HG03196 (cell line): ENCODE data around the gene FFAR3.
"Not testable (repeated sequence)": the region's sequence is repeated elsewhere in the genome, so short reads cannot be mapped to it uniquely, and the experiment has no call there.

Experiments
- ATAC-seq: cut with Tn5 transposase; IDR thresholded peaks from one replicate; pipeline ENCODE4 v1.9.1; 2021; ENCODE audit not compliant: unreplicated experiment

The FFAR3 gene

DNA sequence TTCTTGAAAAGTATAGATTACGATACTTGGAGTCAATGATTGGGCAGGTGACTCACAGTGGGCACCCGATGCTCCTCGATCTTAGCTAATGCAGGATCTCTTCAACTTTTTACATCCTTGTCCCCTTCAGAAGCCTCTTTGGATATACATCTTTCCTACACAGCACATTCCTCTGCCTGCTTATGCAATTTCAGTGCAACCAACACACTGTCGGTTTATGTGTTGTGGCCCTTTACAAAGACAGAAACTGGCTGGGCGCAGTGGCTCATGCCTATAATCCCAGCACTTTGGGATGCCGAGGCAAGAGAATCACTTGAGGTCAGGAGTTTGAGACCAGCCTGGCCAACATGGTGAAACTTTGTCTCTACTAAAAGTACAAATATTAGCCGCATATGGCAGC lies 15.2 kb downstream of the FFAR3 start:
- no peak for ATAC-seq

DNA sequence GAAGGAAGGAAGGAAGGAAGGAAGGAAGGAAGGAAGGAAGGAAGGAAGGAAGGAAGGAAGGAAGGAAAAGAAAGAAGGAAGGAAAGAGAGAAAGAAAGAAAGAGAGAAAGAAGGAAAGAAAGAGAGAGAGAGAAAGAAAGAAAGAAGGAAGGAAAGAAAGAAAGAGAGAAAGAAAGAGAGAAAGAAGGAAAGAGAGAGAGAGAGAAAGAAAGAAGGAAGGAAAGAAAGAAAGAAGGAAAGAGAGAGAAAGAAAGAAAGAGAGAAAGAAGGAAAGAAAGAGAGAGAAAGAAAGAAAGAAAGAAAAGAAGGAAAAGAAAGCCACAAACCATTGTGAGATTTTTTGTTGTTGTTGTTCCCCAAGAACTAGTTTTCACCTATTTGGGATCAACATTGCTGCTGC lies 15.8 kb downstream of the FFAR3 start:
- ATAC-seq: not testable (repeated sequence)

DNA sequence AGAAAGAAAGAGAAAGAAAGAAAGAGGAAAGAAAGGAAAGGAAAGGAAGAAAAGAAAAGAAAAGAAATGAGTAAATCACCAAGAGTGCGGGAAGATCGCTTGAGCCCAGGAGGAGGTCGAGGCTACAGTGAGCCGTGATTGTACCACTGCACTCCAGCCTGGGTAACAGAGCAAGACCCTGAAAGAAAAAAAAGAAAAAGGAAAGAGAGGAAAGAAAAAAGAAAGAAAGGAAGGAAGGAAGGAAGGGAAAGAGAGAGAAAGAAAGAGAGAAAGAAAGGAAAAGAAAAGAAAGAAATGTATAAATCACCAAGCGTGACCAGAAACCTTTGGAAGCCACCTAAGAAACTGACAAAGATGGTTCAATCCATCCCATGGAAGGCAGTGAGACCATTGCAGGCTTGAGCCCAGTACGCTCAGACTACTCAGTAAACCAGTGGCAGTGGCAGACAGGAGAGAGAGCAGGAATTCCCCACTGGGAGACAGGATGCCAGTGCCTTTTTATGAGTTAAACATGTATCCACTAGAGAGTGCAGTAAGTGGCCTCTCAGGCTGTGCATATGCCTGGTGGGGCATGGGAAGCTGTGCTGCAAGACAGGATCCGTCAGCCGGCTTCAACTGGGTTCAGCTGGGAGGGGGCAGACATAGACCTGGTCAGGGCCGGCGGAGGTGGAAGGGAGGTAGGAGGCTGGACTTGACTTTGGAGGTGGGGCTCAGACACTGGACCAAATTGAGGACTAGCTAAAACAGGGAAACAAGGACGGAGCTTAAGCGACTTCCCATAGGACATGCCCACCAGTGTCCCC lies 17.4 kb downstream of the FFAR3 start:
- no peak for ATAC-seq

DNA sequence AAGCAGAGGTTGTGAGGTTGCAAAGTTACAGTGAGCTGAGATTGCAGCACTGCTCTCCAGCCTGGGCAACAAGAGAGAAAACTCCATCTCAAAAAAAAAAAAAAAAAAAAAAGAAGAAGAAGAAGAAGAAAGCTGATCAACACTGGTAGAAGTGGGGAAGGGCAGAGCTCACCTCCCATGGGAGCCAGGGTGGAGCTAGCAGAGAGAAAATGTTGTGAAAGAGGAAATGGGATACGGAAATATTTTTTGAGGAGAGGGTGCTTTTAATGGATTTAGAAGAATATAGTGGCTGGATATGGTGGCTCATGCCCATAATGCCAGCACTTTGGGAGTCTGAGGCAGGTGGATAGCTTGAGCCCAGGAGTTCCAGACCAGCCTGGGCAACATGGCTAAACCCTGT lies 19.4 kb downstream of the FFAR3 start:
- no peak for ATAC-seq

DNA sequence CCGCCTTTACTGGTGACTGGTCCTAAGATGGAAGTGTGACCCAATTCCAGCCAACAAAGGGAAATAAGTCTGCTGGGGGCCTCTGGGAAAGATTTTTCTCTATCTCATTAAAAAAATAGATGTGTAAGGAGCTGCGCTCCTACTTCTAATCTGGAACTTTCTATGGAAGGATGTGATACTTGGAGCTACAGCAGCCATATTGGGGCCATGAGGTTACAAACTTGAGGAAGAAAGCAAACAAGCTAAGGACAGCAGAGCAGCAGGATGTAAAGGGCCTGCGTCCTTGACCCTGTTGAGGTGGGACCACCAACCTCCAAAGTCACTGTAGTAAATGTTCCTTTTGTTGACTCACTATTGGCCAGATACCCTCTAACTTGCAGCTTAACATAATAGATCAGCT lies 20.1 kb downstream of the FFAR3 start:
- ATAC-seq: no peak

DNA sequence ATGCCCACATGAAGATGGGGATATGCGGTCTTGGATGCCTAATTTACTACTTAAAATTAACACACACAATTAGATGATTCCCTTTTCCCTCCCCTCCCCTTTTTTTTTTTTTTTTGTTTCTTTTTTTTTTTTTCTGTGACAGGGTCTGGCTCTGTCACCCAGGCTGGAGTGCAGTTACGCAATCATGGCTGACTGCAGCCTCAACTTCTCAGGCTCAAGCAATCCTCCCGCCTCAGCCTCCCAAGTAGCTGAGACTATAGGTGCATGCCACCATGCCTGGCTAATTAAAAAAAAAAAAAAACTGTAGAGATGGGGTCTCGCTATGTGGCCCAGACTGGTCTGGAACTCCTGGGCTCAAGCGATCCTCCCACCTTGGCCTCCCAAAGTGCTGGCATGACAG lies 21.3 kb downstream of the FFAR3 start:
- not testable (repeated sequence) for ATAC-seq

DNA sequence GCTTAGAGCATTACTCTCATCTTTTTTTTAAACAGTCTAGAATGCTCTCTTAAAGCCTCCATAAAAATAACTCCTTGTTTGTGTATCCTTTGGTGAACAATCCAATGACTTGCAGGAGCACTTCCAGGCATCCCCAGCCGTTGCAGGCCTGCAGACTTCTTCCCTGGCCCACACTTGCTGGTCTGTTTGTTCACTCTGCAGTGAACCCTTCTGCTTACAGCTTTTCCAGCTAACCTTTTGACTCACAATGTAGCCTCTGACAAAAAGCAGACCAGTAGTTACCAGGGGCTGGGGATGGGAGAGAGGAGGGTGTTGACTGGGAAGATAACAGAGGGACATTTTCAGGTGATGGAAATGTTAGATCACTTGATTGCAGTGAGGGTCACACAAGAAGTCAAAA lies 21.7 kb downstream of the FFAR3 start:
- ATAC-seq: no peak

DNA sequence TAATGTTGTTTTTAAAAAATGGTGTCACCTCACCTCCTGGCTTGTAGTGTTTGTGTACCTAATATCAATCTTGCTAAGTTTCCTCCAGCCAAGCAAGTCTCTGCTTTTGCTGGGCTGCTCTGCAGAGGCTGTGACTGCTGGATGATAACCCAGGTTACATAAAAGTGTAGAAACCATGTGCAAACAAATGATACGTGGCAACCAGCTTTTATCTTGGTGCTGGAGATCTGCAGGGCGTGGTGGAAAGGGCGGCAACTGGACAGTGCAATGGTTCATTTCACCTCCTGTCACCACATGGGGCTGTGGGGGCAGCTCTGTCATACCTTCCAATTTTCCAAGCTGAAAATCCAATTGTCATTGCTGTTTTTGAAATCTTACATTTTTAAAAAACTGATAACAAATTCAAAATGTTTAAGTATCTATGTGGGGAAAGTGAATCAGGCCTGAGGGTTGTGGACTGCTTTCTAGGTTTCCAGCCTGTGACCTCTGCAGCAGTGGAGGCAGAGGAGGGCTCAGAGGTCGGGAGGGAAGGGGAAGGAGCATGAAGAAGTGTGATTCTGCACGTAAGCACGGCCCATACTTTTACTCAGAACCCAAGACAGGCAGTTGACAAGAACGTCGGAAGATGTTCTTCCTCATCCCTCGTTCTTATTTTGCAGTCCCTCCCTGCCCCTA lies 22.3 kb downstream of the FFAR3 start:
- ATAC-seq: no peak

DNA sequence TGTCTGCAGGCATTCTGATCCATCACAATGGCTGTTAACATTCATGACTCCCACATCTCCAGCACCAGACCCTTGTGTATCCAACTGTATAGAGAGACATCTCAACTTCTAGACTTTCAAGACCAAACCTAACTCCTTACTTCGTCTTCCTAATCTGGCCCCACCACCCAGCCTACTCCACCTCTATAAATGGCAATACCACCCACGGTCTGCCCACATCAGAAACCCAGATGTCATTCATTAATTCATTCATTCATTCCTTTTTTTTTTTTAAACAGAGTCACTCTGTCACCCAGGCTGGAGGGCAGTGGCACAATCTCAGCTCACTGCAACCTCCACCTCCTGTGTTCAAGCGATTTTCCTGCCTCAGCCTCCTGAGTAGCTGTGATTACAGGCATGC lies 23.1 kb downstream of the FFAR3 start:
- ATAC-seq: no peak

DNA sequence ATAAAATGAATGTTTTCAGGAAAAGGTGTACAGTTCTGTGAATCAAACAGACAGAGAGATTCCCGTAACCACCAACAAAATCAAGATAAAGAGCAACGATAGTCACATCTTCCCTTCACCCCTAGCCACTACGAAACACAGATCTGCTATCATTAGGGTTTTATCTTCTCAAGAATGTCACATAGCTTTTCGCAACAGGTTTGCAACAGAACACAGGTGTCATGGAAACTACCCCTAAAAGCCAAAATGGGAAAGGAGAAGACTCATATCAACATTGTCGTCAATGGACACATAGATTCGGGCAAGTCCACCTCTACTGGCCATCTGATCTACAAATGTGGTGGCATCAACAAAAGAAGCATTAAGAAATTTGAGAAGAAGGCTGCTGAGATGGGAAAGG lies 23.7 kb downstream of the FFAR3 start:
- ATAC-seq: no peak

DNA sequence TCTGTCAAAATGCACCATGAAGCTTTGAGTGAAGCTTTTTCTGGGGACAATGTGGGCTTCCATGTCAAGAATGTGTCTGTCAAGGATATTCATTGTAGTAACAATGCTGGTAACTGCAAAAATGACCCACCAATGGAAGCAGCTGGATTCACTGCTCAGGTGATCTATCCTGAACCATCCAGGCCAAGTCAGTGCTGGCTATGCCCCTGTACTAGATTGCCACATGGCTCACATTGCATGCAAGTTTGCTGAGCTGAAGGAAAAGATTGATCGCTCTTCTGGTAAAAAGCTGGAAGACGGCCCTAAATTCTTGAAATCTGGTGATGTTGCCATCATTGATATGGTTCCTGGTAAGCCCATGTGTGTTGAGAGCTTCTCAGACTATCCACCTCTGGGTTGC lies 25.3 kb downstream of the FFAR3 start:
- ATAC-seq: no peak

DNA sequence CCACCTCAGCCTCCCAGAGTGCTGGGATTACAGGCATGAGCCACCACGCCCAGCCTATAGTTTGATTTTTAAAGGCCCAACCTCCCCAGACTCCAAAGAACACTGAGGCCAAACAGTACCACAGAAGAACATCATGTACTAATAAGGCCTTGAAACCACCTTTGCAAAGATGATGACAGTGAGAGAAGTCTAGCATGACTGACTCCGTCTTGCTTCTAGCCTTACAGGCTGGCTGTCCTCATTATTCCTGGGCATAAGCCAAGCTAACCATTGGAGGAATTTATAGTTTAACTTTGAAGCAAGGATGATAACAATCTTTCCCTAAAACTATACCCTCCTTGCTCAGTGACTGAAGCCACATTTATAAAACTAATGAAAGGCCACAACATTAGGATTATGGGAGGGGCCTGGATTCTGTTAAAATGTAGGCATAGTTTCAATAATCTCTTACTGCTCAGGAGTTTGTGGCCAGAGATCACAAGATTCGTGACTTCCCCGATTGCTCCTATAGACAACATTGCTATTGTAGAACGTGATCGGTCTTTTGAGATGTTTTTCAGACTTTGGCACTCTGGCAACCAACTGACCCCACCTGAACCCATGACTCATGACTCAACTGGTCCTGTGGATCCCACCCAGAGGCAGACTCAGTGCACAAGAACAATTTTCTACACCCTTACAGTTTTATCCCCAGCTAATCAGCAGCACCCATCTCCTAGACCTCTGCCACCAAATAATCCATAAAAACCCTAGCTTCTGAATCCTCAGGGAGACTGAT lies 30.2 kb downstream of the FFAR3 start:
- no peak for ATAC-seq

DNA sequence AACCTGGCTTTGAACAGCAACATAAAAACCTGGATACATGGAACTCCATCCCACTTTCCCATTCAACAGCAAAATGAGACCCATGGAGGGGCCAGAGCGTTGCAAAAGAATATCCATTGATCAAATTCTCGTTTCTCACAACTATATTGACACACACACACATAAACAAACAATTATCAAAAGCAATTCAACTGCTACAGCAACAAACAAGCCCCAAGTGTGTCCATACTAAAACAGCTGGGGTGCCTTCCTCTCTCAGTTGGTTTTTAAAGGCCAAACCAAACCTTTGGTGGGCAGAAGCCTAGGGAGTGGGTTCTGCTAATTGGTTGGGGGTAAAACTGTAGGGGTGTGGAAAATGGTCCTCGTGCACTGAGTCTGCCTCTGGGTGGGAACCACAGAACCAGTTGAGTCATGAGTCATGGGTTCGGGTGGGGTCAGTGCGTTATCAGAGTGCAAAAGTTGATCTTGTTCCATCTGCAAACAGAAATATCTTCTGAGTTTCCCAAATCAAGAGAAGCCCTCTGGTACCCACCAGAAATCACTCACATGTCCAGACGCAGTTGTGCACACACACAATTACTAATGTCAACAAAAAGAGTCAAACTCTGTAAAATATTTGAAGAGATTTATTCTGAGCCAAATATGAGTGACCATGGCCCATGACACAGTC lies 31.1 kb downstream of the FFAR3 start:
- ATAC-seq: no peak

DNA sequence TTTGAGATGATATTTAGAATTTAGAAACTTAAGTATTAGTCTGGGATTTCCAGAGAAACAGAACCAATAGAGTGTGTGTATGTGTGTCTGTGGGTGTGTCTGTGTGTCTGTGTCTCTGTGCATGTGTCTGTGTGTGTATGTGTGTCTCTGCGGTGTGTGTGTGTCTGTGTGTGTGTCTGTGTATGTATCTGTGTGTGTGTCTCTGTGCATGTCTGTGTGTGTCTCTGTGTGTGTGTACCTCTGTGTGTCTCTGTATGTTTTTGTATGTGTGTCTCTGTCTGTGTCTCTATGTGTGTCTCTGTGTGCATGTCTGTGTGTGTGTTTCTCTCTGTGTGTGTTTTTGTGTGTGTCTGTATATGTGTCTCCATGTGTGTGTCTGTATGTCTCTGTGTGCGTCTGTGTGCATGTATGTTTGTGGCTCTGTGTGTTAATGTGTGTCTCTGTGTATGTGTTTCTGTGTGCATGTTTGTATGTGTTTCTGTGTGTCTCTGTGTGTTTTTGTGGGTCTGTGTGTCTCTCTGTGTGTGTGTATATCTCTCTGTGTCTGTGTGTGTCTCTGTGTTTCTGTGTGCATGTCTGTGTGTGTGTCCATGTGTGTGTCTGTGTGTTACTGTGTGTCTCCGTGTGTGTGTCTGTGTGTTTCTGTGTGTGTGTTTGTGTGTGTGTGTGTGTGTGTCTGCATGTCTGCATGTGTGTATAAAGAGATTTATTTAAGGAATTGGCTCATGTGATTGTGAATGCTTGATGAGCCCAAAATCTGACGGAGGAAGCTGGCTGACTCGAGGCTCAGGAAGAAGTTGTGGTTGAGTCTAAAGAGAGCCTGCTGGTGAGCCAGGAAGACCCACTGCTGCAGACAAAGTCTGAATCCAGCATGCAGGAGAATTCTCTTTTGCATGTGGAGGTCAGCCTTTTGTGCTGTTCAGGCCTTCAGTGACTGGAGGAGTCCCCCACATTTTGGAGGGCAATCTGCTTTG lies 34.8 kb downstream of the FFAR3 start:
- no peak for ATAC-seq

DNA sequence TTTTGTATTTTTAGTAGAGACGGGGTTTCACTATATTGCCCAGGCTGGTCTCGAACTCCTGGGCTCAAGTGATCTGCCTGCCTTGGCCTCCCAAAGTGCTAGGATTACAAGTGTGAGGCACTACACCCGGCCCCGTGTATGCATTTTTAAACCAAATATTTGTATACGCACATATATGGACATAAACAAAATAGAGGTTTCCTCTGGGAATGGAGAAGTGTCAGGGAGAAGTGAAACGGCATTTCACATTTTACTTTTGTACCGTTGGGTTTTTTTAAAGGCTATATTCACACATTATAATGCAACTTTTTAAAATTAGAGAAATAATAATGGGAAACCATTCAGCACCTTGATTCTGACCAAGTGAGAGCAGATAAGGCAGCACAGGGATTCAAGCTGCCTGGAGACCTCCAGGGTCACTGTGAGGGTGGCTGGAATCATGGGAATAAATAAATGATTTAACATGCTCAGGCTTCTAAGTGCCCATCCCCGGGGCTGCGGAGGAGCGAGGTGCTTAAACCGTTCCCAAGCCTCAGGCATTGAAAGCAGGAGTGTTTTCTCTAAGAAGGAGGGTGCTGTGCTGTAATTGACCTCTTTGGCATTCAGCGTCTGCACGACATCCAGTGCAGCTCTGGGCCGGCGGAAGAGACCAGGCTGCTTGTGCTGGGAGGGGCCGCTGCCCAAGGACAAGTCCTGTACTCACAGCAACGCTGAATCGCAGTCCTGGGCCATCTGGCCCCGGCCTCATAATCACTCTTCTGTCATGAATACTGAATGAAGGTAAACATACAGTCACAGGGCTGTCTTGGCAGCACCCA lies 37.3 kb downstream of the FFAR3 start:
- ATAC-seq: no peak

DNA sequence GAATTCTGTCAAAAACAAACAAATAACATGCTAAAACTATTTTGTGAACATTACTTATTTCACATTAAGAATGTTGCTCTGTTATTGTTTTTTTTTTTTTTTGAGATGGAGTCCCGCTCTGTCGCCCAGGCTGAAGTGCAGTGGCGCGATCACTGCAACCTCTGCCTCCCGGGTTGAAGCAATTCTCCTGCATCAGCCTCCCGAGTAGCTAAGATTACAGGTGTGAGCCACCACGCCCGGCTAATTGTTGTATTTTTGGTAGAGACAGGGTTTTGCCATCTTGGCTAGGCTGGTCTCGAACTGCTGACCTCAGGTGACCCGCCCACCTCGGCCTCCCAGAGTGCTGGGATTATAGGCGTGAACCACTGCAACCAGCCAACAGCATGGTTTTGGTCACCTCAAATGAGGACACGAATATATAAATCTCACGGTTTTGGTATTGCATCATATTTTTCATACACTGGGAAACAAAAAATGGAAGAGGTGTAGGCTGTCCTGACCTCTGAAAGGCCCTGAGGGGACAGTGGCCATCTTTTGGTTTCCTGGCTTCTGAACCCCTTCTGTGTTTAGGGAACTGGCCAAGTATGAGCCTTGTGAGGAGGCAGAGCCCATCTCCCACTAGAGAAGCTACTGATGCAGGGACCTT lies 38.1 kb downstream of the FFAR3 start:
- no peak for ATAC-seq

DNA sequence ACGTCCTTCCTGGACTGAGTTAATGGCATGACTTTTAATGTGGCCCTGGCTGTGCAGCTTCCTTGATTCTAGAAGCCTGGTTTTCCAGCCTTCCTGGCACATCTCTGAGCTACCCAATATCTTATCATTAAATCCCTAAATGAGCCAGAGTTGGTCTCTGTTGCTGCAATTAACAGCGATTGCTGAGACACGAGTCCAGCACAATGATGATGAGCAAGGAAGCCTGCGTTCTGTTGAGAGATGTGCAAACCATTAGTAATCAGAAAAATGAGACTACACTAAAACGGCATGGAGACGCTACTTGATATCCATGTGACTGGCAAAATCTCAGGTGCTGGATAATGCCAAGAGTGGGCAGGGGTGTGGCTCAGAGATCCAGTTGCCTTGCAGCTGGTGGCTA lies 38.8 kb downstream of the FFAR3 start:
- no peak for ATAC-seq

DNA sequence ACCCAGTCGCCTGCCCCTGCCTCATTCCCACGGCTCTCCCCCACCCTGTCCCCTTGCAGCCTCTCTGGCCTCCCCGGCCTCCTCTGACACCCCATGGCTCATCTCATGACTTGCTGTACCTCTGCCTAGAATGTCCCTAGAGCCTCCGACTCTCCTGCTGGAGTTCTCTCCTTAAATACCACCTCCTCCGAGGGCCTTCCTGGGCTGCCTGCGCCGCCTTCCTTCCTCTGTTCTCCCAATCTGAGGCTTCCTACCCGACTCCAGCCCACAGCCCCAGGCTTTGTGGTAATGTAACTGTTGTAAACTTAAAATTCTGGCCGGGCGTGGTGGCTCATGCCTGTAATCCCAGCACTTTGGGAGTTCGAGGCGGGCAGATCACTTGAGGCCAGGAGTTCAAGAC lies 40.3 kb downstream of the FFAR3 start:
- no peak for ATAC-seq

DNA sequence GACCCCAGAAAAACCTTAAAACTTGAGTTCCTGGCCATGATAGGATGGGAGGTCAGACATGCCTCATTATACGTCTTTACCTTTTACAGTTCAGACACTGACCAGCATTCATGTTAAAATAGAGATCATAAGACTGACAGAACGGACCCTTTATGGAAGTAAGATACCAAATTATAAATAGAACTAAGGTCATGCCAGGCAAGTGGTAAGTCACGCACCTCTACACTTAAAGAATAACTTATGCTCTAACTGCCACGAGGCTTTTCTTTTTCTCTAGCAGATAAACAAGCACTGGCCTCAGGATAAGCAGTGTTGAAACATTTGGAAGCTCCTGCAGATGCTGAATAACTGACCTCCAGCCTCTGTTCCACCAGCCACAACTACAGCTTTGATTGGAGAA lies 41.0 kb downstream of the FFAR3 start:
- ATAC-seq: no peak
